Smooth muscle cell (in vitro differentiated cells): ENCODE measurements around the gene CERS6. TPM values are rescaled to one million over a fixed set of nuclear protein-coding genes. Genes with fewer than 3 reads are reported as not detected.

Experiments
- DNase-seq: peaks from one replicate; lab custom pipeline; 2025; ENCODE audit not compliant: unreplicated experiment; lab: John Stamatoyannopoulos, UW
- H2AFZ ChIP-seq: fragments of 200-600 bp; sonication (generic); 2 replicates; pipeline ENCODE4 v1.6.0; 2016; ENCODE audit warnings: antibody characterized with exemption, low read depth, mild to moderate bottlenecking
- H3F3A ChIP-seq: fragments of 200-600 bp; sonication (generic); 2 replicates; pipeline ENCODE4 v1.6.0; 2017; ENCODE audit warnings: antibody characterized with exemption, low read depth
- H3K27ac ChIP-seq: fragments of 200-600 bp; sonication (generic); 2 replicates; pipeline ENCODE4 v1.5.1; 2016; ENCODE audit warnings: low read depth, mild to moderate bottlenecking
- H3K27me3 ChIP-seq: fragments of 200-600 bp; sonication (generic); 2 replicates; pipeline ENCODE4 v1.6.1; 2016; ENCODE audit warnings: low read depth, mild to moderate bottlenecking
- H3K36me3 ChIP-seq: fragments of 200-600 bp; sonication (generic); 2 replicates; pipeline ENCODE4 v1.5.1; 2016; ENCODE audit warnings: low read depth
- H3K4me1 ChIP-seq: fragments of 200-600 bp; sonication (generic); 2 replicates; pipeline ENCODE4 v1.5.1; 2016; ENCODE audit warnings: low read depth
- H3K4me2 ChIP-seq: fragments of 200-600 bp; sonication (generic); 2 replicates; pipeline ENCODE4 v1.6.0; 2016; ENCODE audit warnings: mild to moderate bottlenecking
- H3K4me3 ChIP-seq: fragments of 200-600 bp; sonication (generic); 2 replicates; pipeline ENCODE4 v1.5.1; 2016; ENCODE audit warnings: mild to moderate bottlenecking
- H3K79me2 ChIP-seq: fragments of 200-600 bp; sonication (generic); 2 replicates; pipeline ENCODE4 v1.6.0; 2016; ENCODE audit warnings: low read depth, mild to moderate bottlenecking
- H3K9ac ChIP-seq: fragments of 200-600 bp; sonication (generic); 2 replicates; pipeline ENCODE4 v1.6.0; 2016; ENCODE audit warnings: low read depth
- H3K9me3 ChIP-seq: fragments of 200-600 bp; sonication (generic); replicated peaks from 2 replicates; pipeline ENCODE4 v1.5.1; 2016; ENCODE audit warnings: low read depth
- H4K20me1 ChIP-seq: fragments of 200-600 bp; sonication (generic); 2 replicates; pipeline ENCODE4 v1.6.0; 2016; ENCODE audit warnings: low read depth
- WGBS: methylation state at CpG from one replicate; pipeline ENCODE4 v1.1.7; 2016; ENCODE audit warnings: low lambda C conversion rate; 5-methylcytosine and 5-hydroxymethylcytosine counted together
- polyA plus RNA-seq: library from polyadenylated mRNA; unstranded; fragments of >200 nt; fragmentation: Nextera tagmentation; extraction: Ambion mirVana; gene quantifications from 2 replicates; pipeline ENCODE4 v1.2.1, GENCODE V29; 2016
- total RNA-seq: library from RNA; depleted of rRNA; stranded (reverse); fragments of >200 nt; gene quantifications from 2 replicates; pipeline ENCODE4 v1.2.3, GENCODE V29; 2014
- TF ChIP-seq, protein P1 (sequence below): fragments of 200-600 bp; sonication (generic); IDR thresholded peaks from 2 replicates; pipeline ENCODE4 v1.5.1; 2017; ENCODE audit warnings: borderline replicate concordance, mild to moderate bottlenecking, antibody characterized with exemption; ENCODE audit not compliant: insufficient read depth, poor library complexity, severe bottlenecking

Gene CERS6
- total and polyA plus RNA-seq, 2 experiments from 2014 or later: 9.2 to 26.6 TPM

DNA sequence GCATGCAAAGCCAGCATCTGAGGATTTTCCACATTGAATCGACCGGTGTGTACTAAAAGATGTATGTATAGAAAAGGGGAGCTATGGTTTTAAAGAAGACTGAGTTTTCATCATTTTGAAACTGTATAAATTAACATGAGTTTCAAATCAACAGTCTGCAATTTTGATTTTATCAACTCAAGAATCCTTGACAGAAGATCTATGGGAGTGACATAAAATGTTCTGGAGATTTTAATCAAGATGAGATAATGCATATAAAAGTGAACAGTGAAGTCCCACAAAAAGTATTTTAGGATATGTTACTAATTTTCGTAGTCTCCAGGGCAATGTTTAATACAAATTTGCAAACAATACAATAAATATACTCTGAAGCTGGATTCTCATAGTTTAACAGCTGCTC, 24.0 kb upstream of the CERS6 start:
- WGBS: 53% methylated on average over 3 of the region's 3 CpGs

DNA sequence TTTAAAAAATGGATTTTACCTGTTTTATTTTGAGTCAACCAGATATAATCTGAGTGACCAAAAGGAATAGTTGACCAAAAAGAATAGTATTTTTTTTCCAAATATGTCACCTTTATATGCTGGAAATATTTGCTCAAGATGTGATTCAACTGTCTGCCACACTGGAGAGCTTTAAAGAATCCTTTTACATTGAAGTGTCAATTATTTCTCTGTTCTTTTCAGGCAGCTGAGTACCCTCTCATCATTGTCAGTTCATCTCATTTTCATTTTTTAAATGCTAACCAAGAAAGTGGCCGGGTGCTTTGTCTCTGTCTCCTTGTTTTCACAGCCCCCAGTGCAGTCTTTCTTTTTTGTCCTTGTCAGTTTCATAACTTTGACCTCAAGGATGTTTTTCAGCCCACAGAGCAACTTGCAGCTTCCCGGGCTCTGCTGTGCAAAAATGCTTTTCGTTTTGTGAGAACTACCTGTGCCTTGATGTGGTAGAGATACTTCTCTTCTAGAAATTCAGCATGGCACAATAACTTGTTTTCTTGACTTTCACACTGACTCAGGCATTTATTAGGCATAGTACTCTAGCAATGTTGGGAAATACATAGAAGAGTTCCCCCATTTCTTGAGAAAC, 23.4 kb upstream of the CERS6 start:
- TF ChIP-seq, protein P1, sequence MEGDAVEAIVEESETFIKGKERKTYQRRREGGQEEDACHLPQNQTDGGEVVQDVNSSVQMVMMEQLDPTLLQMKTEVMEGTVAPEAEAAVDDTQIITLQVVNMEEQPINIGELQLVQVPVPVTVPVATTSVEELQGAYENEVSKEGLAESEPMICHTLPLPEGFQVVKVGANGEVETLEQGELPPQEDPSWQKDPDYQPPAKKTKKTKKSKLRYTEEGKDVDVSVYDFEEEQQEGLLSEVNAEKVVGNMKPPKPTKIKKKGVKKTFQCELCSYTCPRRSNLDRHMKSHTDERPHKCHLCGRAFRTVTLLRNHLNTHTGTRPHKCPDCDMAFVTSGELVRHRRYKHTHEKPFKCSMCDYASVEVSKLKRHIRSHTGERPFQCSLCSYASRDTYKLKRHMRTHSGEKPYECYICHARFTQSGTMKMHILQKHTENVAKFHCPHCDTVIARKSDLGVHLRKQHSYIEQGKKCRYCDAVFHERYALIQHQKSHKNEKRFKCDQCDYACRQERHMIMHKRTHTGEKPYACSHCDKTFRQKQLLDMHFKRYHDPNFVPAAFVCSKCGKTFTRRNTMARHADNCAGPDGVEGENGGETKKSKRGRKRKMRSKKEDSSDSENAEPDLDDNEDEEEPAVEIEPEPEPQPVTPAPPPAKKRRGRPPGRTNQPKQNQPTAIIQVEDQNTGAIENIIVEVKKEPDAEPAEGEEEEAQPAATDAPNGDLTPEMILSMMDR: no peak
- H4K20me1 ChIP-seq: no peaks in the 10 kb centered on the region
- H3K4me2 ChIP-seq: no peak overlapping the region
- no peaks in the 10 kb centered on the region for H3F3A ChIP-seq
- H3K27me3 ChIP-seq: no peaks in the 10 kb centered on the region
- H3K79me2 ChIP-seq: no peaks in the 10 kb centered on the region
- H2AFZ ChIP-seq: no peak overlapping the region
- H3K4me3 ChIP-seq: no peak overlapping the region
- no peaks in the 10 kb centered on the region for H3K4me1 ChIP-seq
- no peak for DNase-seq
- H3K9me3 ChIP-seq: no peaks in the 10 kb centered on the region
- H3K36me3 ChIP-seq: no peaks in the 10 kb centered on the region
- no peak overlapping the region for H3K27ac ChIP-seq
- 77% methylated on average over 3 of the region's 3 CpGs for WGBS
- H3K9ac ChIP-seq: no peak overlapping the region

More for the DNA sequence above, 24.0 kb upstream of the CERS6 start:
- H3K27me3 ChIP-seq: no peaks in the 10 kb centered on the region
- H4K20me1 ChIP-seq: no peaks in the 10 kb centered on the region
- TF ChIP-seq, protein P1: no peak
- H3F3A ChIP-seq: no peaks in the 10 kb centered on the region
- no peak overlapping the region for H3K4me2 ChIP-seq
- H3K9me3 ChIP-seq: no peaks in the 10 kb centered on the region
- no peak overlapping the region for H2AFZ ChIP-seq
- H3K36me3 ChIP-seq: no peaks in the 10 kb centered on the region
- no peaks in the 10 kb centered on the region for H3K79me2 ChIP-seq
- H3K4me1 ChIP-seq: no peaks in the 10 kb centered on the region
- DNase-seq: no peak
- no peak overlapping the region for H3K4me3 ChIP-seq
- no peak overlapping the region for H3K9ac ChIP-seq
- no peak overlapping the region for H3K27ac ChIP-seq

DNA sequence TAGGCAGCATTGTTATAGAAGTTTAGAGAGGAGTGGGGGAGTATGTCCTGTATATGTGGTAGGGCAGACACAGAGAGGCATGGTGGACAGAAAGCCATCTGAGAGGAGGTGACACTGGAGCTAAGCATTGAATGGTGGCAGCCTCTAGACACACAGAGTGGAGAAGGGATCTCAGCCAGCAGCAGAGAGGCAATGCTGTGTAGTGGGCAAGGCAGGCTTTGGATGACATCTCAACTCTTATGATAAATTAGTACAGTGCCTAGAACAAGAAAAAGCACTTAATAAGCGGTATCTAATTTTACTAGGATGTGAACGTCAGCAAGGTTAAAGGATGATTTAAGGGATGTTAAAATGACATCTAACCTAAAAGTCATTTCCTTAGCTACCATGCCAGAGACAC, 22.5 kb upstream of the CERS6 start:
- DNase-seq: no peak
- TF ChIP-seq, protein P1: no peak
- H3K9me3 ChIP-seq: no peaks in the 10 kb centered on the region
- H3K36me3 ChIP-seq: no peaks in the 10 kb centered on the region
- no peak overlapping the region for H2AFZ ChIP-seq
- no peak overlapping the region for H3K27ac ChIP-seq
- H3K79me2 ChIP-seq: no peaks in the 10 kb centered on the region
- H3K4me2 ChIP-seq: no peak overlapping the region
- no peaks in the 10 kb centered on the region for H3F3A ChIP-seq
- no peaks in the 10 kb centered on the region for H3K27me3 ChIP-seq
- H3K4me1 ChIP-seq: no peaks in the 10 kb centered on the region
- H4K20me1 ChIP-seq: no peaks in the 10 kb centered on the region
- no peak overlapping the region for H3K4me3 ChIP-seq
- WGBS: 84% methylated on average over 2 of the region's 2 CpGs
- no peak overlapping the region for H3K9ac ChIP-seq

DNA sequence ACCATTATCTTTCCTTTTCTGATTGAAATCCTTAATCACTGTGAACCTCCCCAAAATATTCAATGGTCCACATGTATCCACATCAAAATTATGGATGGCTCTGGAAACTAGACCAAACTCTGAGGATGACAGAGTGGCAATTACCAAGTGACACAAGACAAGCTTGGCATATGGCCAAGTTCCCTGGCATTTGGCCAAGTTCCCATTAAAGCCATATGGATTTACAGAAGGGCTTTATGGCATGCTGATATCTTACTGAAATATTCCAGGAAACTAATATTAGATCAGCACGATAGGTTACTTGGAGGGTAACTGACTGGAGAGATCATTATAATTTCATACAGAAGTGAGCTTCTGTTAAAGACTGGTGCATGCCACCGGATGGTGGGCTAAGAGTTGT, 21.9 kb upstream of the CERS6 start:
- H3K4me2 ChIP-seq: no peak overlapping the region
- H3K36me3 ChIP-seq: no peaks in the 10 kb centered on the region
- no peaks in the 10 kb centered on the region for H4K20me1 ChIP-seq
- no peak overlapping the region for H3K9ac ChIP-seq
- H3K4me1 ChIP-seq: no peaks in the 10 kb centered on the region
- H3F3A ChIP-seq: no peaks in the 10 kb centered on the region
- WGBS: 79% methylated on average over 2 of the region's 2 CpGs
- H3K9me3 ChIP-seq: no peaks in the 10 kb centered on the region
- no peak overlapping the region for H3K4me3 ChIP-seq
- DNase-seq: no peak
- H3K27ac ChIP-seq: no peak overlapping the region
- no peak overlapping the region for H2AFZ ChIP-seq
- TF ChIP-seq, protein P1: no peak
- H3K79me2 ChIP-seq: no peaks in the 10 kb centered on the region
- H3K27me3 ChIP-seq: no peaks in the 10 kb centered on the region
